Neural progenitor cell (in vitro differentiated cells): Measurements from ENCODE around the gene LVRN.

Experiments
- EZH2phosphoT487 ChIP-seq: fragments of 200-600 bp; sonication (generic); IDR thresholded peaks from 2 replicates; pipeline ENCODE4 v1.6.1; 2017; ENCODE audit warnings: antibody characterized with exemption
- TF ChIP-seq, protein P1 (sequence below): fragments of 200-600 bp; sonication (generic); IDR thresholded peaks from 2 replicates; pipeline ENCODE4 v1.5.1; 2017; ENCODE audit warnings: antibody characterized with exemption, mild to moderate bottlenecking

DNA sequence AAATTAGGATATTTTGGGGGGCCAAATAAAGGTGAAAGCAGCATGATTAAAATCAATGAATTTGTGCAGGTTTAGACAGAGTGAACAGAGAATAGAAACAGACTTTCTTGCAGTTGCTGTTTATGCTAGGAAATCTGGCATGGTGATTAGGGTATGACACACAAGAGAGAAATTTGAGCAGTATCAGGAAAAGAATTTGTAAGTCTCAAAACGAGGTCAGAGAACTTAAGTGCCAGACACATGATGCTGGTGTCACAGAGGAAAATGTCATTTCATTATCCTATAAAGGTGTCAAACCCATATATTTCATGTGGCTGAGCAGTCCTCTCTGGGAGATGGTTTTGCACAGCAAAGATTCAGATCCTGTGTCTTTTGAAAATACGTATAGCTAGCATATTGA, 15.7 kb downstream of the LVRN start:
- TF ChIP-seq, protein P1, sequence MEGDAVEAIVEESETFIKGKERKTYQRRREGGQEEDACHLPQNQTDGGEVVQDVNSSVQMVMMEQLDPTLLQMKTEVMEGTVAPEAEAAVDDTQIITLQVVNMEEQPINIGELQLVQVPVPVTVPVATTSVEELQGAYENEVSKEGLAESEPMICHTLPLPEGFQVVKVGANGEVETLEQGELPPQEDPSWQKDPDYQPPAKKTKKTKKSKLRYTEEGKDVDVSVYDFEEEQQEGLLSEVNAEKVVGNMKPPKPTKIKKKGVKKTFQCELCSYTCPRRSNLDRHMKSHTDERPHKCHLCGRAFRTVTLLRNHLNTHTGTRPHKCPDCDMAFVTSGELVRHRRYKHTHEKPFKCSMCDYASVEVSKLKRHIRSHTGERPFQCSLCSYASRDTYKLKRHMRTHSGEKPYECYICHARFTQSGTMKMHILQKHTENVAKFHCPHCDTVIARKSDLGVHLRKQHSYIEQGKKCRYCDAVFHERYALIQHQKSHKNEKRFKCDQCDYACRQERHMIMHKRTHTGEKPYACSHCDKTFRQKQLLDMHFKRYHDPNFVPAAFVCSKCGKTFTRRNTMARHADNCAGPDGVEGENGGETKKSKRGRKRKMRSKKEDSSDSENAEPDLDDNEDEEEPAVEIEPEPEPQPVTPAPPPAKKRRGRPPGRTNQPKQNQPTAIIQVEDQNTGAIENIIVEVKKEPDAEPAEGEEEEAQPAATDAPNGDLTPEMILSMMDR = no peak
- no peak for TF ChIP-seq EZH2phosphoT487
